MM.1S (cell line): ENCODE measurements around the gene GDF2.

Source experiments
- DNase-seq: peaks from one replicate; pipeline ENCODE4 v3.0.0-alpha.2; 2015
- H2AFZ ChIP-seq: fragments of 300-600 bp; sonication (generic); 2 replicates; pipeline ENCODE4 v1.6.0; 2016; ENCODE audit warnings: antibody characterized with exemption, low read length
- H3F3A ChIP-seq: fragments of 300-600 bp; sonication (generic); 2 replicates; pipeline ENCODE4 v1.6.1; 2016; ENCODE audit warnings: mild to moderate bottlenecking, antibody characterized with exemption, low read length, moderate library complexity, mixed read lengths; ENCODE audit not compliant: insufficient read depth
- H3K27ac ChIP-seq: fragments of 300-600 bp; sonication (generic); 2 replicates; pipeline ENCODE4 v1.5.1; 2016; ENCODE audit warnings: mild to moderate bottlenecking, low read length
- H3K27me3 ChIP-seq: fragments of 300-600 bp; sonication (generic); replicated peaks from 2 replicates; pipeline ENCODE4 v1.6.0; 2016; ENCODE audit warnings: low read length; ENCODE audit not compliant: insufficient read depth
- H3K36me3 ChIP-seq: fragments of 300-600 bp; sonication (generic); replicated peaks from 2 replicates; pipeline ENCODE4 v1.6.1; 2016; ENCODE audit warnings: mild to moderate bottlenecking, low read length, mixed read lengths; ENCODE audit not compliant: insufficient read depth
- H3K4me1 ChIP-seq: fragments of 300-600 bp; sonication (generic); 2 replicates; pipeline ENCODE4 v1.6.1; 2016; ENCODE audit warnings: low read length, mixed read lengths
- H3K4me2 ChIP-seq: fragments of 300-600 bp; sonication (generic); 2 replicates; pipeline ENCODE4 v1.6.0; 2016; ENCODE audit warnings: low read depth, low read length
- H3K4me3 ChIP-seq: fragments of 300-600 bp; sonication (generic); 2 replicates; pipeline ENCODE4 v1.5.1; 2016; ENCODE audit warnings: low read length, mixed read lengths
- H3K79me2 ChIP-seq: fragments of 300-600 bp; sonication (generic); 2 replicates; pipeline ENCODE4 v1.6.1; 2016; ENCODE audit warnings: mixed run types, low read length, mixed read lengths
- H3K9ac ChIP-seq: fragments of 300-600 bp; sonication (generic); 2 replicates; pipeline ENCODE4 v1.6.1; 2016; ENCODE audit warnings: low read length, mixed read lengths
- H3K9me2 ChIP-seq: fragments of 300-600 bp; sonication (generic); replicated peaks from 2 replicates; pipeline ENCODE4 v1.6.1; 2016; ENCODE audit warnings: mild to moderate bottlenecking, low read length, mixed read lengths; ENCODE audit not compliant: insufficient read depth
- H3K9me3 ChIP-seq: fragments of 300-600 bp; sonication (generic); replicated peaks from 2 replicates; pipeline ENCODE4 v1.6.1; 2016; ENCODE audit warnings: mild to moderate bottlenecking, low read length, mixed read lengths; ENCODE audit not compliant: insufficient read depth
- H4K20me1 ChIP-seq: fragments of 300-600 bp; sonication (generic); 2 replicates; pipeline ENCODE4 v1.6.1; 2016; ENCODE audit warnings: mild to moderate bottlenecking, low read length, moderate library complexity, mixed read lengths; ENCODE audit not compliant: insufficient read depth
- CTCF ChIP-seq: fragments of 300-600 bp; sonication (generic); IDR thresholded peaks from 2 replicates; pipeline ENCODE4 v1.5.1; 2016; ENCODE audit warnings: antibody characterized with exemption, low read length, mixed read lengths
- EZH2 ChIP-seq: fragments of 300-600 bp; sonication (generic); optimal IDR thresholded peaks from 2 replicates; pipeline ENCODE3; 2017; ENCODE audit warnings: low read depth, mild to moderate bottlenecking, antibody characterized with exemption, low read length, mixed read lengths
- EZH2phosphoT487 ChIP-seq: fragments of 300-600 bp; sonication (generic); IDR thresholded peaks from 2 replicates; pipeline ENCODE4 v1.6.1; 2018; ENCODE audit warnings: antibody characterized with exemption, low read length

The GDF2 gene

DNA sequence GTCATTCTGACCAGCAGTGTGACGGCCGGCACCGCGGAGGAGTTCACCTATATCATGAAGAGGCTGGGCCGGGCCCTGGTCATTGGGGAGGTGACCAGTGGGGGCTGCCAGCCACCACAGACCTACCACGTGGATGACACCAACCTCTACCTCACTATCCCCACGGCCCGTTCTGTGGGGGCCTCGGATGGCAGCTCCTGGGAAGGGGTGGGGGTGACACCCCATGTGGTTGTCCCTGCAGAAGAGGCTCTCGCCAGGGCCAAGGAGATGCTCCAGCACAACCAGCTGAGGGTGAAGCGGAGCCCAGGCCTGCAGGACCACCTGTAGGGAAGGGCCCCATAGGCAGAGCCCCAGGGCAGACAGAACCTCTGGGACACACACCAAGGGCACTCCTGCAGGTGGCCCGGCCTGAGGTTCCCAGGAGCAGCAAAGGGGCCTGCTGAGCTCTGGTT, 34.9 kb downstream of the GDF2 start:
- Histone ChIP-seq H3K27ac (no peak overlapping the region), H3K4me1 (no peaks in the 10 kb centered on the region), H4K20me1 (no peaks in the 10 kb centered on the region), H3K9me3 (no peaks in the 10 kb centered on the region), H3K79me2 (no peaks in the 10 kb centered on the region), H2AFZ (no peak overlapping the region), H3K27me3 (peaks cover 13% of the 10 kb centered on the region), H3K4me3 (no peak overlapping the region), H3F3A (no peaks in the 10 kb centered on the region), H3K36me3 (no peaks in the 10 kb centered on the region), H3K9ac (no peak overlapping the region), H3K9me2 (no peaks in the 10 kb centered on the region), H3K4me2 (no peak overlapping the region)
- TF ChIP-seq EZH2phosphoT487 = no peak
- no peak for TF ChIP-seq EZH2
- no peak for TF ChIP-seq CTCF
- DNase-seq = no peak

GRCh38 chr10:47357911-47358310, 35.7 kb downstream of the GDF2 start:
- H3K4me1 ChIP-seq = no peaks in the 10 kb centered on the region
- no peaks in the 10 kb centered on the region for H3K79me2 ChIP-seq
- DNase-seq = no peak
- H3K27ac ChIP-seq = no peak overlapping the region
- H3K9me2 ChIP-seq = no peaks in the 10 kb centered on the region
- no peak for TF ChIP-seq EZH2phosphoT487
- no peak for TF ChIP-seq EZH2
- TF ChIP-seq CTCF = no peak
- H3K9me3 ChIP-seq = no peaks in the 10 kb centered on the region
- peaks cover 11% of the 10 kb centered on the region for H3K27me3 ChIP-seq
- H3K4me3 ChIP-seq = no peak overlapping the region
- no peaks in the 10 kb centered on the region for H4K20me1 ChIP-seq
- H3F3A ChIP-seq = no peaks in the 10 kb centered on the region
- H3K4me2 ChIP-seq = no peak overlapping the region
- no peak overlapping the region for H3K9ac ChIP-seq
- no peak overlapping the region for H2AFZ ChIP-seq
- H3K36me3 ChIP-seq = no peaks in the 10 kb centered on the region

DNA sequence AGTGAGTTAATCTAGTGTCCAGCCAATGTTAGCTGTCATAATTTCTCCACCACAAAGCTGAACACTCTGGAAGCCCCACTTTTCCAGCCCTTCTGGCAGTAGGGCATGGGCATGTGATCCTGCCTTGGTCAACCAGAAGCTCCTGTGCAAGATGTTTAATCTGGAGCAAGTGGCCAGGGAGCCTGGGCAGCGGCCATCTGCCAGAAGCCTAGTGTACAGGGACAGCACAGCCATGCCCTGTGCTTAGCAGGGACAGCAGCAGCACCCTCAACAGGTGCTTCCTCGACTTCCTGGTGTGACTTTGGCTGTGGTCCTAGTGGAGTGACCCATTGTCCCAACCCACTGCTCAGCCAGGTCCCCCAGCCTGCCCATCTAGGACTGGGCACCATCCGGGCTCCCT, 36.2 kb downstream of the GDF2 start:
- H3K79me2 ChIP-seq = no peaks in the 10 kb centered on the region
- no peaks in the 10 kb centered on the region for H3K36me3 ChIP-seq
- no peak for DNase-seq

More for the DNA sequence above, 36.2 kb downstream of the GDF2 start:
- Histone ChIP-seq H3F3A (no peaks in the 10 kb centered on the region), H3K4me2 (no peak overlapping the region), H3K9me2 (no peaks in the 10 kb centered on the region), H4K20me1 (no peaks in the 10 kb centered on the region), H3K4me3 (no peak overlapping the region), H3K9ac (no peak overlapping the region), H3K9me3 (no peaks in the 10 kb centered on the region), H3K27me3 (peaks cover 16% of the 10 kb centered on the region), H3K4me1 (no peaks in the 10 kb centered on the region), H3K27ac (no peak overlapping the region), H2AFZ (no peak overlapping the region)
- TF ChIP-seq CTCF = no peak
- no peak for TF ChIP-seq EZH2
- TF ChIP-seq EZH2phosphoT487 = no peak
